GM12878 (cell line): Measurements from ENCODE around the gene MISFA. TPM values are rescaled to one million over a fixed set of nuclear protein-coding genes. Genes with fewer than 3 reads are reported as not detected.

Experiments used
- polyA plus RNA-seq, 11 experiments: library from polyadenylated mRNA; depleted of rRNA in 4 of 11; unstranded in 6 of 11; stranded (reverse) in 5 of 11; fragments of >200 nt; fragmentation: Nextera tagmentation in 4 of 11; fragmentation: Illumina TruSeq in 1 of 11; extraction: Ambion mirVana in 4 of 11; extraction: Trizol in 1 of 11; gene quantifications; 1 replicate in 1 of 11; 2 replicates in 10 of 11; pipeline versions ENCODE4 v1.2.1 to v1.2.3, GENCODE V29; 2011 to 2016; ENCODE audit warnings: inconsistent platforms in 2 of 11, missing spikeins in 2 of 11, low read depth in 1 of 11
- total RNA-seq, 4 experiments: library from RNA; depleted of rRNA in 3 of 4; stranded (reverse); fragments of >200 nt in 3 of 4; fragmentation: Illumina TruSeq in 1 of 4; extraction: Trizol in 1 of 4; gene quantifications; 2 replicates each; pipeline versions ENCODE4 v1.2.1 to v1.2.3, GENCODE V29; 2013 to 2021

The MISFA gene
- total and polyA plus RNA-seq, 10 of the 15 experiments (the other 5 are each of a cell fraction or from before 2014, with no cell fraction given), result 0.88 to 4.6 (median 2.3) TPM; not detected in 1

Other genes starting within 250 kb of the MISFA start
Only the 7 nearest of the 9 such genes appear.
- gene LDHC, start 187.5 kb upstream of the MISFA start, total RNA-seq (2014; rRNA removed), result not detected in 2 replicates
- gene LDHC, start 187.5 kb upstream of the MISFA start, total RNA-seq (2014; rRNA removed; fragmentation: Illumina TruSeq; extraction: Trizol), result not detected in 2 replicates
- not detected in 2 replicates for gene LDHC, start 187.5 kb upstream of the MISFA start, total RNA-seq (2021)
- gene LDHC, start 187.5 kb upstream of the MISFA start, polyA plus RNA-seq (2011; rRNA removed), result not detected in 2 replicates
- 0.04 TPM in 1 of 2 replicates, not detected in the other for gene LDHC, start 187.5 kb upstream of the MISFA start, polyA plus RNA-seq (2014; fragmentation: Illumina TruSeq; extraction: Trizol)
- gene LDHC, start 187.5 kb upstream of the MISFA start, polyA plus RNA-seq (2014; fragmentation: Nextera tagmentation; extraction: Ambion mirVana), result under 1 TPM in 1 of 2 experiments, not detected in 1; 0.16 TPM
- not detected in 2 replicates for gene LDHC, start 187.5 kb upstream of the MISFA start, polyA plus RNA-seq (2014; rRNA removed)
- gene LDHC, start 187.5 kb upstream of the MISFA start, polyA plus RNA-seq (2016; fragmentation: Nextera tagmentation; extraction: Ambion mirVana), result not detected
- not detected in 2 replicates for gene LDHAL6A, start 143.9 kb upstream of the MISFA start, total RNA-seq (2014; rRNA removed)
- not detected in 2 replicates for gene LDHAL6A, start 143.9 kb upstream of the MISFA start, total RNA-seq (2014; rRNA removed; fragmentation: Illumina TruSeq; extraction: Trizol)
- not detected in 2 replicates for gene LDHAL6A, start 143.9 kb upstream of the MISFA start, total RNA-seq (2021)
- not detected in 2 replicates for gene LDHAL6A, start 143.9 kb upstream of the MISFA start, polyA plus RNA-seq (2011; rRNA removed)
- gene LDHAL6A, start 143.9 kb upstream of the MISFA start, polyA plus RNA-seq (2014; fragmentation: Illumina TruSeq; extraction: Trizol), result not detected in 2 replicates
- under 1 TPM in 1 of 2 experiments, not detected in 1; 0.03 TPM for gene LDHAL6A, start 143.9 kb upstream of the MISFA start, polyA plus RNA-seq (2014; fragmentation: Nextera tagmentation; extraction: Ambion mirVana)
- not detected in 2 replicates for gene LDHAL6A, start 143.9 kb upstream of the MISFA start, polyA plus RNA-seq (2014; rRNA removed)
- gene LDHAL6A, start 143.9 kb upstream of the MISFA start, polyA plus RNA-seq (2016; fragmentation: Nextera tagmentation; extraction: Ambion mirVana), result under 1 TPM; 0.09 to 0.11 TPM
- gene TSG101, start 72.8 kb upstream of the MISFA start, total RNA-seq (2014; rRNA removed), result 89.7 and 93.1 TPM in 2 replicates
- 71.5 and 74.2 TPM in 2 replicates for gene TSG101, start 72.8 kb upstream of the MISFA start, total RNA-seq (2014; rRNA removed; fragmentation: Illumina TruSeq; extraction: Trizol)
- 38.8 and 42.3 TPM in 2 replicates for gene TSG101, start 72.8 kb upstream of the MISFA start, total RNA-seq (2021)
- 98.7 and 123 TPM in 2 replicates for gene TSG101, start 72.8 kb upstream of the MISFA start, polyA plus RNA-seq (2011; rRNA removed)
- gene TSG101, start 72.8 kb upstream of the MISFA start, polyA plus RNA-seq (2014; fragmentation: Illumina TruSeq; extraction: Trizol), result 142 and 147 TPM in 2 replicates
- gene TSG101, start 72.8 kb upstream of the MISFA start, polyA plus RNA-seq (2014; fragmentation: Nextera tagmentation; extraction: Ambion mirVana), result 10 to 100 TPM; 22.3 to 37.6 TPM
- 63.5 and 80.0 TPM in 2 replicates for gene TSG101, start 72.8 kb upstream of the MISFA start, polyA plus RNA-seq (2014; rRNA removed)
- gene TSG101, start 72.8 kb upstream of the MISFA start, polyA plus RNA-seq (2016; fragmentation: Nextera tagmentation; extraction: Ambion mirVana), result 100 to 1,000 TPM in 1 of 2 experiments, 10 to 100 TPM in 1; 98.3 to 102 TPM
- gene UEVLD, start 11.1 kb upstream of the MISFA start, total RNA-seq (2014; rRNA removed), result 13.5 and 14.7 TPM in 2 replicates
- gene UEVLD, start 11.1 kb upstream of the MISFA start, total RNA-seq (2014; rRNA removed; fragmentation: Illumina TruSeq; extraction: Trizol), result 14.4 and 14.7 TPM in 2 replicates
- 10.2 and 12.0 TPM in 2 replicates for gene UEVLD, start 11.1 kb upstream of the MISFA start, total RNA-seq (2021)
- 16.3 and 23.8 TPM in 2 replicates for gene UEVLD, start 11.1 kb upstream of the MISFA start, polyA plus RNA-seq (2011; rRNA removed)
- 14.1 and 16.1 TPM in 2 replicates for gene UEVLD, start 11.1 kb upstream of the MISFA start, polyA plus RNA-seq (2014; fragmentation: Illumina TruSeq; extraction: Trizol)
- gene UEVLD, start 11.1 kb upstream of the MISFA start, polyA plus RNA-seq (2014; fragmentation: Nextera tagmentation; extraction: Ambion mirVana), result 1 to 10 TPM; 6.5 to 9.6 TPM
- 8.0 and 10.6 TPM in 2 replicates for gene UEVLD, start 11.1 kb upstream of the MISFA start, polyA plus RNA-seq (2014; rRNA removed)
- 10 to 100 TPM; 13.3 to 13.8 TPM for gene UEVLD, start 11.1 kb upstream of the MISFA start, polyA plus RNA-seq (2016; fragmentation: Nextera tagmentation; extraction: Ambion mirVana)
- 13.9 and 15.4 TPM in 2 replicates for gene SPTY2D1, start 34.6 kb downstream of the MISFA start, total RNA-seq (2014; rRNA removed)
- gene SPTY2D1, start 34.6 kb downstream of the MISFA start, total RNA-seq (2014; rRNA removed; fragmentation: Illumina TruSeq; extraction: Trizol), result 20.3 and 21.2 TPM in 2 replicates
- 15.8 and 16.0 TPM in 2 replicates for gene SPTY2D1, start 34.6 kb downstream of the MISFA start, total RNA-seq (2021)
- 14.9 and 24.3 TPM in 2 replicates for gene SPTY2D1, start 34.6 kb downstream of the MISFA start, polyA plus RNA-seq (2011; rRNA removed)
- 28.5 and 31.1 TPM in 2 replicates for gene SPTY2D1, start 34.6 kb downstream of the MISFA start, polyA plus RNA-seq (2014; fragmentation: Illumina TruSeq; extraction: Trizol)
- 1 to 10 TPM; 4.6 to 4.7 TPM for gene SPTY2D1, start 34.6 kb downstream of the MISFA start, polyA plus RNA-seq (2014; fragmentation: Nextera tagmentation; extraction: Ambion mirVana)
- gene SPTY2D1, start 34.6 kb downstream of the MISFA start, polyA plus RNA-seq (2014; rRNA removed), result 9.8 and 12.2 TPM in 2 replicates
- gene SPTY2D1, start 34.6 kb downstream of the MISFA start, polyA plus RNA-seq (2016; fragmentation: Nextera tagmentation; extraction: Ambion mirVana), result 10 to 100 TPM; 18.2 to 18.6 TPM
- 0.06 TPM in 1 of 2 replicates, not detected in the other for gene TMEM86A, start 99.0 kb downstream of the MISFA start, total RNA-seq (2014; rRNA removed)
- not detected in 2 replicates for gene TMEM86A, start 99.0 kb downstream of the MISFA start, total RNA-seq (2014; rRNA removed; fragmentation: Illumina TruSeq; extraction: Trizol)
- gene TMEM86A, start 99.0 kb downstream of the MISFA start, total RNA-seq (2021), result not detected in 2 replicates
- not detected in 2 replicates for gene TMEM86A, start 99.0 kb downstream of the MISFA start, polyA plus RNA-seq (2011; rRNA removed)
- gene TMEM86A, start 99.0 kb downstream of the MISFA start, polyA plus RNA-seq (2014; fragmentation: Illumina TruSeq; extraction: Trizol), result 0.11 TPM in 1 of 2 replicates, not detected in the other
- gene TMEM86A, start 99.0 kb downstream of the MISFA start, polyA plus RNA-seq (2014; fragmentation: Nextera tagmentation; extraction: Ambion mirVana), result not detected
- gene TMEM86A, start 99.0 kb downstream of the MISFA start, polyA plus RNA-seq (2014; rRNA removed), result 0.01 and 0.03 TPM in 2 replicates
- under 1 TPM in 1 of 2 experiments, not detected in 1; 0.11 TPM for gene TMEM86A, start 99.0 kb downstream of the MISFA start, polyA plus RNA-seq (2016; fragmentation: Nextera tagmentation; extraction: Ambion mirVana)
- gene IGSF22, start 126.4 kb downstream of the MISFA start, total RNA-seq (2014; rRNA removed), result not detected in 2 replicates
- gene IGSF22, start 126.4 kb downstream of the MISFA start, total RNA-seq (2014; rRNA removed; fragmentation: Illumina TruSeq; extraction: Trizol), result not detected in 2 replicates
- not detected in 2 replicates for gene IGSF22, start 126.4 kb downstream of the MISFA start, total RNA-seq (2021)
- gene IGSF22, start 126.4 kb downstream of the MISFA start, polyA plus RNA-seq (2011; rRNA removed), result not detected in 2 replicates
- not detected in 2 replicates for gene IGSF22, start 126.4 kb downstream of the MISFA start, polyA plus RNA-seq (2014; fragmentation: Illumina TruSeq; extraction: Trizol)
- under 1 TPM; 0.02 to 0.18 TPM for gene IGSF22, start 126.4 kb downstream of the MISFA start, polyA plus RNA-seq (2014; fragmentation: Nextera tagmentation; extraction: Ambion mirVana)
- gene IGSF22, start 126.4 kb downstream of the MISFA start, polyA plus RNA-seq (2014; rRNA removed), result not detected in 2 replicates
- not detected for gene IGSF22, start 126.4 kb downstream of the MISFA start, polyA plus RNA-seq (2016; fragmentation: Nextera tagmentation; extraction: Ambion mirVana)